ENCODE results near the gene SCARB2. TPM values are rescaled to one million over a fixed set of nuclear protein-coding genes. Genes with fewer than 3 reads are reported as not detected.

The SCARB2 gene
- total RNA-seq, 2 experiments from 2014 or later: 7.0 to 8.2 TPM

DNA sequence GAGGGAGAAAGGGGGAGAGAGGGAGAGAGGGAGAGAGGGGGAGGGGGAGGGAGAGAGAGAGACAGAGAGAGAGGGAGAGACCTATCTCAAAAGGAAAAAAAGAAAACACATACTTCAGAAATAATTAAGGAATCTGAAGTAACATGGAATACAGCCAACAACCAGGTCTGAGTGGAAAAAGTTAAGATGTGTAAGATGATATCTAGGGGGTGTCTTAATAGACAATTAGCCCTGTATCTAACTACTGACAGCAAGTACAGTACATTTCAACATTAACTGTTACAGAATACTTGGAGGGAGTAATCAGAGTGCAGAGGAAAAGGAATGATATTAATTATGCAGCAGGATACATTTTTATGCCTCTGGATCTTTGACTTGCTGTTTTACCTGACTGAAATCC, 87.8 kb downstream of the SCARB2 start:
- POLR2A ChIA-PET: no interaction called here
- no peaks in the 10 kb centered on the region for H3K4me1 Mint-ChIP-seq (ENCODE audit: low read depth)

DNA sequence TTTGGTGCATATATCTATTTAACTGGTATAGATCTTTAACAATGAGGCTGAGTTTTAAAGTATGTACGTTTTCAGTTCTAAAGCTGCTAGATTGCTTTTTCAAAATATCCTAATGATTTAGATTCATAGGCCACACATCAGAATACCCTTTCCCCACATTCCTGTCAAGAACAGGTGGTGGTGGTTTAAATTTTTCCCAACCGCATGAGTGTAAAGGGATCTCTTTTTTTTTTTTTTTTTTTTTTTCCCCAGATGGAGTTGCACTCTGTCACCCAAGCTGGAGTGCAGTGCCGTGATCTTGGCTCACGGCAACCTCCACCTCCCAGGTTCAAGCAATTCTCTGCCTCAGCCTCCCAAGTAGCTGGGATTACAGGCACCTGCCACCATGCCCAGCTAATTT, 93.4 kb downstream of the SCARB2 start:
- H3K36me3 Mint-ChIP-seq: peaks cover 63% of the 10 kb centered on the region
- peaks cover 6% of the 10 kb centered on the region for H3K4me1 Mint-ChIP-seq (ENCODE audit: low read depth)
- no peak for DNase-seq
- H3K4me3 Mint-ChIP-seq: no peak overlapping the region
- ChIA-PET POLR2A (no interaction called here), CTCF (interaction anchor here (0.9 to 1.3 kb wide), 2 partner anchors 59 to 124 kb away, joined by 3 to 4 read pairs; no protein-coding TSS in a partner anchor)
- H3K9me3 Mint-ChIP-seq: no peaks in the 10 kb centered on the region
- H3K27ac Mint-ChIP-seq: no peak overlapping the region
- intact Hi-C loops (cut with micrococcal nuclease): no loop called here
- no peaks in the 10 kb centered on the region for H3K27me3 Mint-ChIP-seq

More for the DNA sequence above, 87.8 kb downstream of the SCARB2 start:
- Mint-ChIP-seq H3K4me3 (no peak overlapping the region), H3K36me3 (peaks cover 43% of the 10 kb centered on the region), H3K27me3 (no peaks in the 10 kb centered on the region), H3K9me3 (no peaks in the 10 kb centered on the region), H3K27ac (no peak overlapping the region)
- intact Hi-C loops (cut with micrococcal nuclease): no loop called here
- DNase-seq: no peak
- CTCF ChIA-PET: no interaction called here

DNA sequence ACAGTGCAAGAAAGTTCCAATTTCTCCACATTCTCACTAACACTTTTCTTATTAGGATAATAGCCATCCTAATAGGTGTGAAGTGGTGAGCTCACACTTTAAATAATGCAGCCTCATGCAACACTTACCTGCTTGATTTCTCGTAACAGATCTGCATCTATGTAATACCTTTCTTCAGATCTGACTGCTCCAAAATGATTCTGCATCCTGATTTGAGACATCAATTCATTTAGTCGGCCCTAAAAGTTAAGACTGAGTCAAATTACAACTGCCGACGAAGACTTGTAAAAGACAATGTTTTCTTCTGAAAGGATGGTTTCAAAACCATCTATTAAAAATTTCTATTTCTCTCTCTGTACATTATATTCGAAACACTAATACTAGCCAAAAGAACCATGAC, 96.1 kb downstream of the SCARB2 start:
- Mint-ChIP-seq H3K27me3 (no peaks in the 10 kb centered on the region), H3K36me3 (peaks cover 54% of the 10 kb centered on the region), H3K9me3 (no peaks in the 10 kb centered on the region)

DNA sequence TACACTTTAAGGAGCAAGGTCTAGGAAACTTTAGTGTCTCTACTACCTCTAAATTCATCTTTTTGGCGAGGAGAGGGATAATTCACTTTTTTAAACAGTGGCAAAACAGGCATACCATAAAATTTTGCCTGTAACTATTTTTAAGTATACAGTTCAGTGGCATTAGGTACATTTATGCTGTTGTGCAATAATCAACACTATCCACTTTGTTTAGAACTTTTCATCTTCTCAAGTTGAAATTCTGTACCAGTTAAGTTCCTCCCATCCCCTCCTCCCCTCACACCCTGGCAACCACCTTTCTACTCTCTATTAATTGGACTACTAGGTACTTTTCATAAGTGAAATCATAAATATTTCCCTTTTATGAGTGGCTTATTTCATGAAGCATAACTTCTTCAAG, 96.8 kb downstream of the SCARB2 start:
- Mint-ChIP-seq H3K27ac (no peak overlapping the region), H3K36me3 (peaks cover 52% of the 10 kb centered on the region), H3K27me3 (no peaks in the 10 kb centered on the region), H3K4me1 (ENCODE audit: low read depth) (peaks cover 6% of the 10 kb centered on the region), H3K4me3 (no peak overlapping the region), H3K9me3 (no peaks in the 10 kb centered on the region)
- no peak for DNase-seq
- ChIA-PET CTCF (no interaction called here), POLR2A (no interaction called here)
- intact Hi-C loops (cut with micrococcal nuclease): no loop called here

More for the DNA sequence above, 96.1 kb downstream of the SCARB2 start:
- DNase-seq: no peak
- POLR2A ChIA-PET: no interaction called here
- CTCF ChIA-PET: no interaction called here
- peaks cover 6% of the 10 kb centered on the region for H3K4me1 Mint-ChIP-seq (ENCODE audit: low read depth)
- no peak overlapping the region for H3K4me3 Mint-ChIP-seq
- no peak overlapping the region for H3K27ac Mint-ChIP-seq
- intact Hi-C loops (cut with micrococcal nuclease): no loop called here

Other genes with a start within 250 kb of the SCARB2 start
- gene SDAD1, start 222.9 kb downstream of the SCARB2 start, total RNA-seq: 10 to 100 TPM; 35.9 to 40.5 TPM
- gene CXCL9, start 206.3 kb downstream of the SCARB2 start, total RNA-seq: under 1 TPM; 0.10 to 0.14 TPM
- gene CXCL10, start 190.3 kb downstream of the SCARB2 start, total RNA-seq: under 1 TPM; 0.36 to 0.51 TPM
- not detected for gene CXCL11, start 177.8 kb downstream of the SCARB2 start, total RNA-seq
- under 1 TPM in 1 of 2 experiments, not detected in 1; 0.36 TPM for gene ART3, start 139.1 kb downstream of the SCARB2 start, total RNA-seq
- 10 to 100 TPM; 51.3 to 55.9 TPM for gene NUP54, start 65.4 kb downstream of the SCARB2 start, total RNA-seq
- gene FAM47E, start 37.9 kb upstream of the SCARB2 start, total RNA-seq: not detected
- under 1 TPM; 0.63 to 0.67 TPM for gene STBD1, start 92.9 kb upstream of the SCARB2 start, total RNA-seq
- not detected for gene CCDC158, start 207.3 kb upstream of the SCARB2 start, total RNA-seq
- not detected for gene SHROOM3, start 221.4 kb upstream of the SCARB2 start, total RNA-seq